Thyroid gland (tissue), 4 donors: ENCODE measurements around the gene SH2D2A.

Experiments
- POLR2A ChIP-seq, 2 donors: fragments of 450-650 bp; IDR thresholded peaks; one replicate each; pipeline ENCODE4 v1.6.1; 2017; ENCODE audit warnings: antibody characterized with exemption in 2 of 2, mild to moderate bottlenecking in 2 of 2, moderate library complexity in 1 of 2
- TF ChIP-seq, protein P1 (sequence below), 6 experiments: fragments of 200-600 bp in 3 of 6; fragments of 450-650 bp in 3 of 6; sonication (generic) in 3 of 6; IDR thresholded peaks; one replicate each; pipeline ENCODE4 v1.5.1; 2016 to 2019; ENCODE audit warnings: antibody characterized with exemption in 6 of 6, mild to moderate bottlenecking in 2 of 6, inconsistent platforms in 1 of 6, moderate library complexity in 1 of 6

DNA sequence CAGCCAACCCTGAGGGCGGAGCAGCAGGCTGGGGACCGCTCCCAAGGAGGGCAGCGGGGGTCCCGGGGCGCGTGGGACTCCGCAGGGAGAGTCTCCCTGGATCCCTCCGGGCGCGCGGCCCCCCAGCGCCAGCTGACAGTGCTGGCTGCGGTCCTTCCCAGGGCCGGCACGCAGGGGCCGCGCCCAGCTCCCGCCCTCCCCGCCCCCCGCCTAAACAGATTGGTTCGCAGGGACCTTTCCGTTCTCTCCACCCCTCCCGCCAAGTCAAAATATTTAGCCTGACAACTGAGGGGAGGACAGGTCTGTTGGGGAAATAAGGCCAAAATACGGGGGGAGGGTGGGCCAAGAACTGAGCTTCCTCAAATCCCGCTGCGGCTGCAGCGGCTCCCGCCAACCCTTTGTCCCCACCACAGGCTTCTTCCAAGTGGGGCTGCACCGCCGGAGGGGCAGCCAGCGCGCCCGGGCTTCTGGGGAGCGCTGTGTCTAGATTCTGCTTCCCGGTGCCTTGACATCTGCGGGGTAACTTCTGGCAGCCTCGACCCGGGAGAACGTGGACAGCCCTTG is 42.4 kb upstream of the SH2D2A start, which contains the start of gene INSRR:
- TF ChIP-seq, protein P1, sequence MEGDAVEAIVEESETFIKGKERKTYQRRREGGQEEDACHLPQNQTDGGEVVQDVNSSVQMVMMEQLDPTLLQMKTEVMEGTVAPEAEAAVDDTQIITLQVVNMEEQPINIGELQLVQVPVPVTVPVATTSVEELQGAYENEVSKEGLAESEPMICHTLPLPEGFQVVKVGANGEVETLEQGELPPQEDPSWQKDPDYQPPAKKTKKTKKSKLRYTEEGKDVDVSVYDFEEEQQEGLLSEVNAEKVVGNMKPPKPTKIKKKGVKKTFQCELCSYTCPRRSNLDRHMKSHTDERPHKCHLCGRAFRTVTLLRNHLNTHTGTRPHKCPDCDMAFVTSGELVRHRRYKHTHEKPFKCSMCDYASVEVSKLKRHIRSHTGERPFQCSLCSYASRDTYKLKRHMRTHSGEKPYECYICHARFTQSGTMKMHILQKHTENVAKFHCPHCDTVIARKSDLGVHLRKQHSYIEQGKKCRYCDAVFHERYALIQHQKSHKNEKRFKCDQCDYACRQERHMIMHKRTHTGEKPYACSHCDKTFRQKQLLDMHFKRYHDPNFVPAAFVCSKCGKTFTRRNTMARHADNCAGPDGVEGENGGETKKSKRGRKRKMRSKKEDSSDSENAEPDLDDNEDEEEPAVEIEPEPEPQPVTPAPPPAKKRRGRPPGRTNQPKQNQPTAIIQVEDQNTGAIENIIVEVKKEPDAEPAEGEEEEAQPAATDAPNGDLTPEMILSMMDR (IDR thresholded peaks at IDR 0.05) = no peak
- TF ChIP-seq POLR2A (IDR thresholded peaks at IDR 0.05) = no peak
